Right lobe of liver (tissue), 6 donors: ENCODE measurements around the gene PCYT1A. TPM values are rescaled to one million over a fixed set of nuclear protein-coding genes. Genes with fewer than 3 reads are reported as not detected.
A peak's percentile ranks its signal among the peaks of the same experiment; 100 is the strongest.
"Not testable (repeated sequence)": the region's sequence is repeated elsewhere in the genome, so short reads cannot be mapped to it uniquely, and the experiment has no call there.

Experiments used
- ATAC-seq, 4 donors: fragments of 200-7000 bp; cut with Tn5 transposase; one replicate each; pipeline ENCODE4 v1.9.1; 2020; ENCODE audit warnings: mild to moderate bottlenecking in 4 of 4, moderate library complexity in 4 of 4
- DNase-seq, 3 donors: peaks; one replicate each; pipeline ENCODE4 v3.0.0-alpha.2; 2020
- H3K27ac ChIP-seq, 3 donors: fragments of 200-600 bp; one replicate each; pipeline ENCODE4 v1.8.0; 2022
- H3K27me3 ChIP-seq, 2 donors: fragments of 200-600 bp; one replicate each; pipeline ENCODE4 v1.8.0; 2022
- H3K36me3 ChIP-seq, 4 donors: fragments of 200-600 bp; sonication (generic) in 1 of 4; one replicate each; pipeline versions ENCODE4 v1.5.1 to v1.8.0; 2017 to 2022; ENCODE audit warnings: control low read depth in 1 of 4
- H3K4me1 ChIP-seq, 4 donors: fragments of 200-600 bp; sonication (generic) in 1 of 4; one replicate each; pipeline versions ENCODE4 v1.5.1 to v1.8.0; 2017 to 2022; ENCODE audit warnings: control low read depth in 1 of 4
- H3K4me3 ChIP-seq, 3 donors: fragments of 200-600 bp; one replicate each; pipeline ENCODE4 v1.8.0; 2022
- H3K9me3 ChIP-seq, 4 donors: fragments of 200-600 bp; sonication (generic) in 1 of 4; one replicate each; pipeline versions ENCODE4 v1.5.1 to v1.8.0; 2017 to 2022; ENCODE audit warnings: control low read depth in 1 of 4
- POLR2A ChIP-seq: fragments of 450-650 bp; IDR thresholded peaks from one replicate; pipeline ENCODE4 v1.6.1; 2017; ENCODE audit warnings: antibody characterized with exemption, mild to moderate bottlenecking
- WGBS: methylation state at CpG from one replicate; pipeline ENCODE4 v1.1.6; 2018; ENCODE audit warnings: low coverage, low lambda C conversion rate; ENCODE audit not compliant: insufficient coverage; ENCODE audit errors: missing lambda C conversion rate; 5-methylcytosine and 5-hydroxymethylcytosine counted together
- intact Hi-C, 2 donors: fragments of 100-400 bp; cut with DNase I; formaldehyde crosslinking; loops; one replicate each; pipeline versions ENCODE4 v1.11.2 to v1.14.1; 2022
- small RNA-seq, 2 experiments: library from RNA; depleted of rRNA; stranded (forward); fragments of <200 nt; gene quantifications; one replicate each; pipeline ENCODE3, GENCODE V24; 2016
- total RNA-seq, 6 experiments: library from RNA; depleted of rRNA in 2 of 6; stranded (reverse); fragments of >200 nt in 2 of 6; fragmentation: NEBNext Ultra II Directional in 3 of 6; extraction: Animal tissue kit (Norgen Biotek cat#: 25700) in 3 of 6; gene quantifications; one replicate each; pipeline versions ENCODE4 v1.1.0 to v1.2.4, GENCODE V29; 2016 to 2023
- TF ChIP-seq, protein P1 (sequence below), 4 donors: fragments of 200-600 bp in 3 of 4; fragments of 450-650 bp in 1 of 4; IDR thresholded peaks; one replicate each; pipeline versions ENCODE4 v1.5.1 to v1.8.0; 2016 to 2022; ENCODE audit warnings: antibody characterized with exemption in 4 of 4, mild to moderate bottlenecking in 2 of 4
- donor health status: DM: no; HTN: yes; CAD: no.
- donor health status: DM: no; HTN: no; CAD: no.
- donor health status: DM: no; HTN: no; CAD: no.
- donor health status: DM: no; HTN: yes; CAD: no.
- donor health status: DM: no; HTN: yes; CAD: no.

The PCYT1A gene
- total RNA-seq, 6 experiments from 2014 or later: 20.8 to 43.2 (median 28.8) TPM

DNA sequence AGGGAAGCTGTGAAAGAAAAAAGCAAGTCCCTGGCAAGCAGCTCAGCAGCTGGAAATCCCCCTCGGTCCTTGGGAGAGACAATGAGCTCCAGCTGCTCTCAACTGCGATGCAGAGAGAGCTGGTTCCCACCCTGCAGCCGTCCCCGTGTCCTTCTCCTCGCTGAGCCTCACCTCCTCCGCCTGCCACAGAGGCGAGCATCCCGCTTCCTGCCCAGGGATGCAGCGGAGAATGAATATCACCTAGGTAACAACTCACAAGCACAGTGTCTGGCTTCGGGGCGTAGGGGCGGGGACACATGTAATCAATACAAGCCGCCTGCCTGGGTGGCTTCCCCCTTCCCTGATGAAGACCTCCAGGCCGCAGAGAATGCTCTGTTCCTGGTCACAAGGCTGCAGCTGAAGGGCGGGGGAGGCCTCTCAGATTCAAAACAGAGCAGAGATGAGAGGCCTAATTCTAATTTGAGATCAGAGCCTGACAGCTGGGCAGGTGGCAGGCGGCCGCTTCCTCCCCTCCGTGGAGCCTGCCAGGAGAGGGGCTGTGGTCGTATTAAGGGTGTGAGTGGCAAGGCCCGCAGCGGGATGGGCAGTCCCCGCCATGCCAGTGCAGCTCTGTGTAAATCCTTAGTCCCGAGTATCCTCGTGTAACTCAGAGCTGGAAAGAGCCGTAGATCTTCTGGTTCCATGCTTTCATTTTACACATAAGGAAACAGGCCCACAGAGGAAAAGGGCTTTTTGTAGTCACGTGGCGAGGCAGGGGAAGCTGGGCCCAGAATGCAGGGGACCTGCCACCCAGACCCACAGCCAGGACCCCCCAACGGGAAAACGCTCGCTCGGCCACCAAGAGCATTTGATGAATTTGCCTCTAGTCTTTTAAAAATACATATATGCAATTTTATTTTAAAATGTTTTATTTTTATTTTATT, 100.6 kb downstream of the PCYT1A start:
- no peaks in the 10 kb centered on the region for H3K27me3 ChIP-seq
- no peak overlapping the region for H3K4me3 ChIP-seq
- intact Hi-C loops: no loop called here
- no peak for DNase-seq
- H3K36me3 ChIP-seq: no peaks in the 10 kb centered on the region
- ATAC-seq: peak in 2 of 4 donors; percentile 23 to 39
- TF ChIP-seq, protein P1, sequence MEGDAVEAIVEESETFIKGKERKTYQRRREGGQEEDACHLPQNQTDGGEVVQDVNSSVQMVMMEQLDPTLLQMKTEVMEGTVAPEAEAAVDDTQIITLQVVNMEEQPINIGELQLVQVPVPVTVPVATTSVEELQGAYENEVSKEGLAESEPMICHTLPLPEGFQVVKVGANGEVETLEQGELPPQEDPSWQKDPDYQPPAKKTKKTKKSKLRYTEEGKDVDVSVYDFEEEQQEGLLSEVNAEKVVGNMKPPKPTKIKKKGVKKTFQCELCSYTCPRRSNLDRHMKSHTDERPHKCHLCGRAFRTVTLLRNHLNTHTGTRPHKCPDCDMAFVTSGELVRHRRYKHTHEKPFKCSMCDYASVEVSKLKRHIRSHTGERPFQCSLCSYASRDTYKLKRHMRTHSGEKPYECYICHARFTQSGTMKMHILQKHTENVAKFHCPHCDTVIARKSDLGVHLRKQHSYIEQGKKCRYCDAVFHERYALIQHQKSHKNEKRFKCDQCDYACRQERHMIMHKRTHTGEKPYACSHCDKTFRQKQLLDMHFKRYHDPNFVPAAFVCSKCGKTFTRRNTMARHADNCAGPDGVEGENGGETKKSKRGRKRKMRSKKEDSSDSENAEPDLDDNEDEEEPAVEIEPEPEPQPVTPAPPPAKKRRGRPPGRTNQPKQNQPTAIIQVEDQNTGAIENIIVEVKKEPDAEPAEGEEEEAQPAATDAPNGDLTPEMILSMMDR (IDR thresholded peaks at IDR 0.05): no peak
- H3K27ac ChIP-seq: no peak overlapping the region
- 51% methylated on average over 16 of the region's 31 CpGs for WGBS
- H3K9me3 ChIP-seq: no peaks in the 10 kb centered on the region
- peaks cover 0 to 2% (median 0%) of the 10 kb centered on the region in 4 donors for H3K4me1 ChIP-seq

DNA sequence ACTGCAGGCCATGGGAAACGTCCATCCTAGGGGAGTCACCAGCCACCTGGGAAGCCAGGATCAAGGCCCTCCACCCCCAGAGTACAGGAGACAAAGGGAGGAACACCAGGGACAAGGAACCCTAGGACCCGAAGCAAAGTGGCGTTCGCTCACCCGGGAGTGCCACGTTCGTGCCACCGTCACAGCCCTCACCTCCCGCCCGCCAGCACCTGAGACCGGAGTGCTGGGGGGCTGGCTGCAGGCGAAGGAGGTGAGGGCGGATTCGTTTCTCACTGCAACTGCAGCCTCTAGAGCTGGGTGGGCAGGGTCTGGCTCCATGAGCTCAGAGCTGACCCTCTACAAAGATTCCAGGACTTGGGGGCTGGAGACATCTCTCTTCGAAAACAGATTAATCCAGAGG, 102.6 kb downstream of the PCYT1A start:
- no peak overlapping the region for H3K27ac ChIP-seq
- H3K4me1 ChIP-seq: no peaks in the 10 kb centered on the region
- H3K4me3 ChIP-seq: no peak overlapping the region
- intact Hi-C loops: no loop called here
- no peaks in the 10 kb centered on the region for H3K27me3 ChIP-seq
- no peak for DNase-seq
- TF ChIP-seq, protein P1 (IDR thresholded peaks at IDR 0.05): no peak
- TF ChIP-seq POLR2A: no peak
- no peaks in the 10 kb centered on the region for H3K9me3 ChIP-seq
- WGBS: 93% methylated on average over 3 of the region's 15 CpGs
- H3K36me3 ChIP-seq: no peaks in the 10 kb centered on the region
- ATAC-seq: peak in 1 of 4 donors; percentile 36

DNA sequence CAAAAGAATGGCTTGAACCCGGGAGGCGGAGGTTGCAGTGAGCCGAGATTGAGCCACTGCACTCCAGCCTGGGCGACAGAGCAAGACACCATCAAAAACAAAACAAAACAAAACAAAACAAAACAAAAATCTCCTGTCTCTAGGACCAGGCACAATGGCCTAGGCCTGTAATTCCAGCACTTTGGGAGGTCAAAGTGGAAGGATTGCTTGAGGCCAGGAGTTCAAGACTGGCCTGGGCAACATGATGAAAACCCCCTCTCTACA, 103.4 kb downstream of the PCYT1A start:
- intact Hi-C loops: not testable (repeated sequence)

DNA sequence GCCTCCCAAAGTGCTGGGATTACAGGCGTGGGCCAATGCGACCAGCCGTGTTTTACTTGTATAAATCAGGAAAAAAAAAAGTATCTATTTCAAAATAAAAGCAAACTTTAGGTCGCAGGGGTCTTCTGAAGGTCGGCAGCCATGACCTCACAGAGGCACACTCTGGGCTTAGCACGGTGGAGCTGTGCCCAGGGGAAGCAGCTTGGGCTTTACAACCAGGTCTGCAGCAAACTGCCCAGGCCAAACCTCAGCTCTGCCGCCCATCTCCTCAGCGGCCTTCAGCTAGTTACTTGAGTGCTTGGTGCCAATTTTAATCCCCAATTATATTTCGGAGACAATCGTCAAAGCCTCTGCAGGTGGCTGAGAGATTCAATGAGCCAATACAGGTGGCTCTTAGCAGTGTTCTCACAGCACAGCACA, 106.4 kb downstream of the PCYT1A start:
- no peaks in the 10 kb centered on the region for H3K27me3 ChIP-seq
- no peaks in the 10 kb centered on the region for H3K9me3 ChIP-seq
- no peak for TF ChIP-seq POLR2A
- TF ChIP-seq, protein P1 (IDR thresholded peaks at IDR 0.05): no peak
- 80% methylated on average over 7 of the region's 10 CpGs for WGBS
- intact Hi-C loops: no loop called here
- ATAC-seq: no peak
- no peaks in the 10 kb centered on the region for H3K36me3 ChIP-seq
- peak in 1 of 3 donors; percentile 17 for DNase-seq
- peaks cover 0 to 14% (median 0%) of the 10 kb centered on the region in 4 donors for H3K4me1 ChIP-seq
- H3K27ac ChIP-seq: no peak overlapping the region
- no peak overlapping the region for H3K4me3 ChIP-seq

More for the DNA sequence above, 103.4 kb downstream of the PCYT1A start:
- not testable (repeated sequence) for DNase-seq, H3K36me3 ChIP-seq, H3K27ac ChIP-seq, H3K9me3 ChIP-seq, H3K4me1 ChIP-seq, H3K27me3 ChIP-seq, H3K4me3 ChIP-seq, ATAC-seq
- 60% methylated on average over 1 of the region's 4 CpGs for WGBS

DNA sequence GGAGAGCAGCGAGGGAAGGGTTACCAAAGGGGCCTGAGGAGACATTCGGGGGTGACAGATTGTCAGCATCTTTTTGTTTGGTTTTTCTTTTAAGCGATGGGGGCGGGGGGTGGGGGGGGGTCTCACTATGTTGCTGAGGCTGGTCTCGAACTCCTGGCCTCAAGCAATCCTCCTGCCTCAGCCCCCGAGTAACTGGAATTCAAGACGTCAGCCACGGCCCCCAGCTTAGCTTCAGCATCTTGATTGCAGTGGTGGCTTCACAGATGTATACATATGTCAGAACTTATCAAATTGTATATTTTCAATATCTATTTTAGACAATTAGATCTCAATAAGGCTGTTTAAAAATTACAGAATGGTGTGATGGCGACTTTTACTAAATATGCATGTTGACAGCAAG, 107.2 kb downstream of the PCYT1A start:
- 82% methylated on average over 6 of the region's 9 CpGs for WGBS
- intact Hi-C loops: no loop called here

More for the DNA sequence above, 107.2 kb downstream of the PCYT1A start:
- no peak overlapping the region for H3K27ac ChIP-seq
- TF ChIP-seq POLR2A: no peak
- H3K36me3 ChIP-seq: no peaks in the 10 kb centered on the region
- ATAC-seq (no peak), DNase-seq (peak in 1 of 3 donors; percentile 10)
- H3K4me1 ChIP-seq: peaks cover 0 to 14% (median 0%) of the 10 kb centered on the region in 4 donors
- H3K4me3 ChIP-seq: no peak overlapping the region
- no peaks in the 10 kb centered on the region for H3K27me3 ChIP-seq
- no peaks in the 10 kb centered on the region for H3K9me3 ChIP-seq

Small RNA genes within 50 kb of the gene (small RNA-seq; reads per million reads assigned to genes)
- 0 reads per million in 2 experiments for gene AC069257.2
- gene RF00019: 0 reads per million in 2 experiments

Other genes starting within 250 kb of the PCYT1A start
- gene TFRC, start 205.6 kb downstream of the PCYT1A start, total RNA-seq: 100 to 1,000 TPM in 1 of 6 experiments, 10 to 100 TPM in 5; 20.5 to 132 (median 70.7) TPM
- gene ZDHHC19, start 76.3 kb downstream of the PCYT1A start, total RNA-seq: 1 to 10 TPM in 3 of 6 experiments, under 1 TPM in 3; 0.18 to 5.8 (median 0.80) TPM
- 100 to 1,000 TPM in 2 of 6 experiments, 10 to 100 TPM in 4; 23.1 to 129 (median 64.0) TPM for gene SLC51A, start 71.2 kb downstream of the PCYT1A start, total RNA-seq
- gene DYNLT2B, start 30.5 kb upstream of the PCYT1A start, total RNA-seq: 1 to 10 TPM in 3 of 6 experiments, under 1 TPM in 1, not detected in 2; 0.62 to 2.6 (median 1.4) TPM
- 1 to 10 TPM in 1 of 6 experiments, under 1 TPM in 1, not detected in 4; 0.59 to 1.7 TPM for gene TM4SF19, start 50.7 kb upstream of the PCYT1A start, total RNA-seq
- 10 to 100 TPM in 4 of 6 experiments, 1 to 10 TPM in 2; 4.9 to 22.3 (median 19.1) TPM for gene UBXN7, start 144.7 kb upstream of the PCYT1A start, total RNA-seq
- 10 to 100 TPM in 3 of 6 experiments, 1 to 10 TPM in 3; 7.5 to 14.2 (median 11.4) TPM for gene RNF168, start 216.0 kb upstream of the PCYT1A start, total RNA-seq
- not detected for gene SMCO1, start 227.6 kb upstream of the PCYT1A start, total RNA-seq